ENCODE results near the gene DNAJC7. TPM values are rescaled to one million over a fixed set of nuclear protein-coding genes. Genes with fewer than 3 reads are reported as not detected.

DNAJC7 gene
- total and polyA plus RNA-seq, 9 of the 15 experiments (the other 6 are each of a cell fraction or from before 2014, with no cell fraction given): 85.8 to 262 (median 157) TPM

DNA sequence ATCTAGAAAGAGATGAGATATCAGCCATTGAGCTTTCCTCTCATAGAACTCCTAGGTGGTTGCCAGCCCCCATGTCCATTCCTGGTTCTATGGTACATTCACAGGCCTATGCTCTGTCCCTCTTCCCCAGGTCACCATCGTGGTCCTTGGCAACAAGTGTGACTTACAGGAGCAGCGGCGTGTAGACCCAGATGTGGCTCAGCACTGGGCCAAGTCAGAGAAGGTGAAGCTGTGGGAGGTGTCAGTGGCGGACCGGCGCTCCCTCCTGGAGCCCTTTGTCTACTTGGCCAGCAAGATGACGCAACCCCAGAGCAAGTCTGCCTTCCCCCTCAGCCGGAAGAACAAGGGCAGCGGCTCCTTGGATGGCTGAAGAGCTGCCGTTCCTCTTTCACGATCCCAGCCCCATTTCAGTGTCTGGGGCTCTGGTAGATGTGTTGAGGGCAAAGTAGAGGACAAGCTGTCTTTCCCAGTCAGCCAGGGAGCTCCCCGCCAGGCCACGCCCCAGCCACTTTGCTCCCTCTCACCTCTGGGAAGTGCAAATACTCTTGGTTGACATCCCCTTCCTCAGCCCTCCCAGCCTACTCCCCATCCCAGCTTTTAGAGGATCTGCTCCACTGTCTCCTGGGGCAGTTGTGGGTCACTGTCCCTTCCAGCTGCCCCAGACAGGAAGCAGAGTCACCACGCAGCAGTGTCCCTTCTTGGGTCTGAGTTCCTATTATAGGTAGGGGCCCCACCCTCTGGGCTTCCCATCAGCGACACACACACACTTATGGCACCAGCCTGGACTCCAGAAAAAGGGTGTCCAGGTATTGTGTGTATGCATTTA, 6.5 kb upstream of the DNAJC7 start (continued):
- TF ChIP-seq, protein P1, sequence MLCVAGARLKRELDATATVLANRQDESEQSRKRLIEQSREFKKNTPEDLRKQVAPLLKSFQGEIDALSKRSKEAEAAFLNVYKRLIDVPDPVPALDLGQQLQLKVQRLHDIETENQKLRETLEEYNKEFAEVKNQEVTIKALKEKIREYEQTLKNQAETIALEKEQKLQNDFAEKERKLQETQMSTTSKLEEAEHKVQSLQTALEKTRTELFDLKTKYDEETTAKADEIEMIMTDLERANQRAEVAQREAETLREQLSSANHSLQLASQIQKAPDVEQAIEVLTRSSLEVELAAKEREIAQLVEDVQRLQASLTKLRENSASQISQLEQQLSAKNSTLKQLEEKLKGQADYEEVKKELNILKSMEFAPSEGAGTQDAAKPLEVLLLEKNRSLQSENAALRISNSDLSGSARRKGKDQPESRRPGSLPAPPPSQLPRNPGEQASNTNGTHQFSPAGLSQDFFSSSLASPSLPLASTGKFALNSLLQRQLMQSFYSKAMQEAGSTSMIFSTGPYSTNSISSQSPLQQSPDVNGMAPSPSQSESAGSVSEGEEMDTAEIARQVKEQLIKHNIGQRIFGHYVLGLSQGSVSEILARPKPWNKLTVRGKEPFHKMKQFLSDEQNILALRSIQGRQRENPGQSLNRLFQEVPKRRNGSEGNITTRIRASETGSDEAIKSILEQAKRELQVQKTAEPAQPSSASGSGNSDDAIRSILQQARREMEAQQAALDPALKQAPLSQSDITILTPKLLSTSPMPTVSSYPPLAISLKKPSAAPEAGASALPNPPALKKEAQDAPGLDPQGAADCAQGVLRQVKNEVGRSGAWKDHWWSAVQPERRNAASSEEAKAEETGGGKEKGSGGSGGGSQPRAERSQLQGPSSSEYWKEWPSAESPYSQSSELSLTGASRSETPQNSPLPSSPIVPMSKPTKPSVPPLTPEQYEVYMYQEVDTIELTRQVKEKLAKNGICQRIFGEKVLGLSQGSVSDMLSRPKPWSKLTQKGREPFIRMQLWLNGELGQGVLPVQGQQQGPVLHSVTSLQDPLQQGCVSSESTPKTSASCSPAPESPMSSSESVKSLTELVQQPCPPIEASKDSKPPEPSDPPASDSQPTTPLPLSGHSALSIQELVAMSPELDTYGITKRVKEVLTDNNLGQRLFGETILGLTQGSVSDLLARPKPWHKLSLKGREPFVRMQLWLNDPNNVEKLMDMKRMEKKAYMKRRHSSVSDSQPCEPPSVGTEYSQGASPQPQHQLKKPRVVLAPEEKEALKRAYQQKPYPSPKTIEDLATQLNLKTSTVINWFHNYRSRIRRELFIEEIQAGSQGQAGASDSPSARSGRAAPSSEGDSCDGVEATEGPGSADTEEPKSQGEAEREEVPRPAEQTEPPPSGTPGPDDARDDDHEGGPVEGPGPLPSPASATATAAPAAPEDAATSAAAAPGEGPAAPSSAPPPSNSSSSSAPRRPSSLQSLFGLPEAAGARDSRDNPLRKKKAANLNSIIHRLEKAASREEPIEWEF (CRISPR knock-in tag; IDR thresholded peaks at IDR 0.05): no peak
- TF ChIP-seq NFYB (IDR thresholded peaks at IDR 0.05; ENCODE audit: extremely low read depth, insufficient read length) (no peak), TBL1XR1 (IDR thresholded peaks at IDR 0.05; ENCODE audit: low read length in 2 of 2) (no peak), CAMTA2 (CRISPR knock-in tag; conservative IDR thresholded peaks at IDR 0.05) (no peak), TCF7L2 (IDR thresholded peaks at IDR 0.05; ENCODE audit: low read depth, low read length) (no peak), ZNF584 (CRISPR knock-in tag; IDR thresholded peaks at IDR 0.05; ENCODE audit: low read depth) (peak; percentile 93), RNF2 (IDR thresholded peaks at IDR 0.05) (peak; percentile 69), HNRNPH1 (optimal IDR thresholded peaks at IDR 0.05; ENCODE audit: low read depth, low read length) (no peak), SAP30 (IDR thresholded peaks at IDR 0.05; ENCODE audit: borderline replicate concordance, insufficient read depth, low read depth, low read length, poor library complexity, severe bottlenecking) (no peak)
- TF ChIP-seq, protein P2, sequence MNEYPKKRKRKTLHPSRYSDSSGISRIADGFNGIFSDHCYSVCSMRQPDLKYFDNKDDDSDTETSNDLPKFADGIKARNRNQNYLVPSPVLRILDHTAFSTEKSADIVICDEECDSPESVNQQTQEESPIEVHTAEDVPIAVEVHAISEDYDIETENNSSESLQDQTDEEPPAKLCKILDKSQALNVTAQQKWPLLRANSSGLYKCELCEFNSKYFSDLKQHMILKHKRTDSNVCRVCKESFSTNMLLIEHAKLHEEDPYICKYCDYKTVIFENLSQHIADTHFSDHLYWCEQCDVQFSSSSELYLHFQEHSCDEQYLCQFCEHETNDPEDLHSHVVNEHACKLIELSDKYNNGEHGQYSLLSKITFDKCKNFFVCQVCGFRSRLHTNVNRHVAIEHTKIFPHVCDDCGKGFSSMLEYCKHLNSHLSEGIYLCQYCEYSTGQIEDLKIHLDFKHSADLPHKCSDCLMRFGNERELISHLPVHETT (CRISPR knock-in tag; conservative IDR thresholded peaks at IDR 0.05 in 1 of 2, IDR thresholded peaks at IDR 0.05 in 1 of 2): peak in 1 of 2 experiments; percentile 42; a peak in 1 of 4 replicates
- TF ChIP-seq, protein P3, sequence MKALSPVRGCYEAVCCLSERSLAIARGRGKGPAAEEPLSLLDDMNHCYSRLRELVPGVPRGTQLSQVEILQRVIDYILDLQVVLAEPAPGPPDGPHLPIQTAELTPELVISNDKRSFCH (CRISPR knock-in tag; IDR thresholded peaks at IDR 0.05): no peak
- TF ChIP-seq, protein P3 (tag; IDR thresholded peaks at IDR 0.05): no peak
- TF ChIP-seq, protein P4, sequence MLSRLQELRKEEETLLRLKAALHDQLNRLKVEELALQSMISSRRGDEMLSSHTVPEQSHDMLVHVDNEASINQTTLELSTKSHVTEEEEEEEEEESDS (CRISPR knock-in tag; IDR thresholded peaks at IDR 0.05): no peak
